PC-3 (cell line): ENCODE measurements around the gene KRT3.

Experiments used
- CTCF ChIP-seq: fragments of 300-600 bp; sonication (generic); conservative IDR thresholded peaks from 2 replicates; pipeline ENCODE4 v1.5.1; 2017; ENCODE audit warnings: antibody characterized with exemption, low read depth, mild to moderate bottlenecking, low read length
- EZH2phosphoT487 ChIP-seq: fragments of 300-600 bp; sonication (generic); IDR thresholded peaks from 2 replicates; pipeline ENCODE4 v1.6.1; 2018; ENCODE audit warnings: mild to moderate bottlenecking, antibody characterized with exemption, low read length, borderline replicate concordance

GRCh38 chr12:52777566-52777965 is 18.4 kb downstream of the KRT3 start:
- TF ChIP-seq CTCF (no peak), EZH2phosphoT487 (no peak)
